Nephron (organoid): ENCODE measurements around the gene HOMER1.

Source experiments
- H3K27ac Mint-ChIP-seq, 3 experiments: 2 replicates each; pipeline ENCODE4 v1.8.0; 2020; ENCODE audit warnings: mixed read lengths in 3 of 3, mild to moderate bottlenecking in 2 of 3, moderate library complexity in 1 of 3
- H3K27me3 Mint-ChIP-seq: 2 replicates; pipeline ENCODE4 v1.8.0; 2021; ENCODE audit warnings: low read depth, mild to moderate bottlenecking, moderate library complexity, mixed read lengths
- H3K36me3 Mint-ChIP-seq: 2 replicates; pipeline ENCODE4 v1.8.0; 2020; ENCODE audit warnings: low read depth, mixed read lengths
- H3K4me1 Mint-ChIP-seq: 2 replicates; pipeline ENCODE4 v1.8.0; 2020; ENCODE audit warnings: mixed read lengths
- H3K4me3 Mint-ChIP-seq, 3 experiments: 2 replicates each; pipeline ENCODE4 v1.8.0; 2020; ENCODE audit warnings: mild to moderate bottlenecking in 3 of 3, mixed read lengths in 3 of 3, moderate library complexity in 2 of 3
- H3K9me3 Mint-ChIP-seq: 2 replicates; pipeline ENCODE4 v1.8.0; 2020; ENCODE audit warnings: mixed read lengths
- CTCF ChIP-seq, 3 experiments: fragments of 200-600 bp; sonication (generic); IDR thresholded peaks; one replicate each; pipeline ENCODE4 v1.5.0; 2021; ENCODE audit warnings: antibody characterized with exemption in 3 of 3; ENCODE audit not compliant: unreplicated experiment in 3 of 3

Gene HOMER1

GRCh38 chr5:79513704-79514390 lies at the start of gene HOMER1:
HOMER1 (minus strand) TSS chr5:79514134; CDS start chr5:79512774, 1,360 bp downstream.
- no peak for TF ChIP-seq CTCF (IDR thresholded peaks at IDR 0.05; ENCODE audit: unreplicated experiment in 3 of 3)
- no peaks in the 10 kb centered on the region for H3K36me3 Mint-ChIP-seq
- H3K27me3 Mint-ChIP-seq, result peaks cover 14% of the 10 kb centered on the region
- peak within 1 kb of the TSS; percentile 97 to 99 (median 98) for H3K4me3 Mint-ChIP-seq
- H3K27ac Mint-ChIP-seq, result peak within 1 kb of the TSS; percentile 96 to 100 (median 99)
- peaks cover 50% of the 10 kb centered on the region for H3K4me1 Mint-ChIP-seq
- H3K9me3 Mint-ChIP-seq, result no peaks in the 10 kb centered on the region

GRCh38 chr5:79563247-79563590 lies 49.3 kb upstream of the HOMER1 start:
- peaks cover 12% of the 10 kb centered on the region for H3K4me1 Mint-ChIP-seq
- TF ChIP-seq CTCF (IDR thresholded peaks at IDR 0.05; ENCODE audit: unreplicated experiment in 3 of 3), result no peak
- no peak overlapping the region for H3K4me3 Mint-ChIP-seq
- peaks cover 17% of the 10 kb centered on the region for H3K27me3 Mint-ChIP-seq
- H3K9me3 Mint-ChIP-seq, result no peaks in the 10 kb centered on the region
- H3K36me3 Mint-ChIP-seq, result no peaks in the 10 kb centered on the region
- no peak overlapping the region for H3K27ac Mint-ChIP-seq

GRCh38 chr5:79562351-79563246 lies 48.7 kb upstream of the HOMER1 start:
- H3K36me3 Mint-ChIP-seq, result no peaks in the 10 kb centered on the region
- H3K9me3 Mint-ChIP-seq, result no peaks in the 10 kb centered on the region
- peaks cover 12% of the 10 kb centered on the region for H3K4me1 Mint-ChIP-seq
- no peak for TF ChIP-seq CTCF (IDR thresholded peaks at IDR 0.05; ENCODE audit: unreplicated experiment in 3 of 3)
- H3K27ac Mint-ChIP-seq, result no peak overlapping the region
- no peak overlapping the region for H3K4me3 Mint-ChIP-seq
- peaks cover 17% of the 10 kb centered on the region for H3K27me3 Mint-ChIP-seq

- Mint-ChIP-seq H3K4me1 (peaks cover 12% of the 10 kb centered on the region), H3K36me3 (no peaks in the 10 kb centered on the region), H3K27ac (no peak overlapping the region), H3K4me3 (no peak overlapping the region), H3K9me3 (no peaks in the 10 kb centered on the region), H3K27me3 (peaks cover 17% of the 10 kb centered on the region)
- TF ChIP-seq CTCF (IDR thresholded peaks at IDR 0.05; ENCODE audit: unreplicated experiment in 3 of 3), result no peak
These were observed 47.6 kb upstream of the HOMER1 start for GRCh38 chr5:79561525-79561893.

- Mint-ChIP-seq H3K27ac (no peak overlapping the region), H3K36me3 (no peaks in the 10 kb centered on the region), H3K27me3 (peaks cover 17% of the 10 kb centered on the region), H3K4me3 (no peak overlapping the region), H3K4me1 (peaks cover 12% of the 10 kb centered on the region), H3K9me3 (no peaks in the 10 kb centered on the region)
- no peak for TF ChIP-seq CTCF (IDR thresholded peaks at IDR 0.05; ENCODE audit: unreplicated experiment in 3 of 3)
These were observed 47.0 kb upstream of the HOMER1 start for GRCh38 chr5:79560771-79561524.
